GM08714 (cell line): ENCODE measurements around the gene RNF112.

Source experiments
- H3K4me3 ChIP-seq: fragments of 200-500 bp; sonication (Bioruptor generic); 2 replicates; pipeline ENCODE4 v1.5.1; 2014; ENCODE audit warnings: mild to moderate bottlenecking, low read length, inconsistent platforms
- ZNF274 ChIP-seq: IDR thresholded peaks from 2 replicates; pipeline ENCODE4 v1.6.1; 2012; ENCODE audit warnings: mild to moderate bottlenecking, low read depth, low read length

RNF112 gene

DNA sequence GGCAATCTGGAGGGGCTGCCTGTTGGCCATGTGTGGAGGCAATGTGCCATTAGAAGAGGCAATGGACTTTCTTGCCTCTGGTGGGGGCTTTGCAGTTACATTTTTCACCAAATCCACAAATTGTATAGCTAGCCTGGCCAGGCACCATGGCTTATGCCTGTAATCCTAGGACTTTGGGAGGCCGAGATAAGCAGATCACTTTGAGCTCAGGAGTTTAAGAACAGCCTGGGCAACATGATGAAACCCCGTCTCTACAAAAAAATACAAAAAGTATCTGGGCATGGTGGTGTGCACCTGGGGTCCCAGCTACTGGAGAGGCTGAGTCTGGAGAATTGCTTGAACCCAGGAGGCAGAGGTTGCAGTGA is 2.7 kb upstream of the RNF112 start:
- H3K4me3 ChIP-seq, result no peak overlapping the region
- no peak for TF ChIP-seq ZNF274

DNA sequence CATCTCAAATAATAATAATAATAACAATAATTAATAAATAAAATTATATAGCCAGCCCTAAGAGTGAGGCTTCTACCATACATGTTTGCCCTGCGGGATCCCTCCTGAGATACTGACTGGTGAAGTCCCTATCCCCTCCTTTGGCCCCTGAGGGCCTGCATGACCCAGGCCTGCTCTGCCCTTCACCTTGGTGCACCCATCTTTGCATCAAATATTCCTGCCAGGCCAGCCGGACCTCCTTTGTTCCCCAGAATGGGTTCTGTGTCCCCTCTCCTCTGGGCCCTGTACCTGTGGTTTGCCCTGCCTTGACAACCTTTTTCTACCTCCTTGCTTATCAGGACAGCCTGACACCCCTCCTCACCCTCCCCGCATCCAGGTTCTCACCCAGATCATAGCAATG is 2.0 kb upstream of the RNF112 start:
- no peak for TF ChIP-seq ZNF274
- H3K4me3 ChIP-seq, result no peak overlapping the region

DNA sequence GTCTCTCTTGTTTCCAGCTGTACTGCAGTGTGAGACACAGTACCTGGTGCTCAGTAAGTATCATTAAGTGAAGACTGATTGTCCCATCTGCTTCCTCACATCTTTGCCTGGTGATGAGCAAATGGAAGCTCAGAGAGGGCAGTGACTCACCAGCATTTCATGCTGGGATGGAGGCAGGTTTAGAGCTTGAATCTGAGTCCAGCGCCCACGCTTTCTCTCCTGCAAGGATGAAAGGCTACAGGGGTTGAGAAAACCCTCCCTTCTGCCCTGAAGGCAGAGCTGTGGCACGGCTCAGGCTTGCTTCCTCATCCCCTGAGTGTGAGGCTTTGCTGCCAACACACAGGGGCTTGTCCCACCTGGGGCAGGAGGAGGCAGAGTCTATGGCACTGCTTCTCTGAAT is 1.5 kb upstream of the RNF112 start:
- TF ChIP-seq ZNF274, result no peak
- no peak overlapping the region for H3K4me3 ChIP-seq

DNA sequence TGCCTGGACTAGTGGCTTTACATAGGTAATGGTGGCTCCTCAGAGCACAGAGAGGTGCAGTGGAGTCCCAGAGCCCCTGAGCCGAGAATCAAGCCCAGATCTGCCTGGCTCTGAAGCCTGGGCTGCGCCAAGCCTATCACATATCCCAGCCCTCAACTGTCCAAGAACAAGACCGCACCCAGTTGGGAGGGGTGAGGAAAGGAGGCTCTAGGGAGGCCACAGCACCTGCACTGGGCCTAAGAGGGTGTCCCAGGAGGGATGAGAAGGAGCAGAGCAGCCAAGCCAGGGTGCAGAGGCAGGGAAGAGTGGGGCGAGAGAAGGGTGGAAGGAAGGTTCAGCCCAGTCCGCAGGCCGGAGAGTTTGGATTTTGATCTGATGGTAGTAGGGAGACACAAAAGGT is 941 bp upstream of the RNF112 start:
- no peak overlapping the region for H3K4me3 ChIP-seq
- no peak for TF ChIP-seq ZNF274

DNA sequence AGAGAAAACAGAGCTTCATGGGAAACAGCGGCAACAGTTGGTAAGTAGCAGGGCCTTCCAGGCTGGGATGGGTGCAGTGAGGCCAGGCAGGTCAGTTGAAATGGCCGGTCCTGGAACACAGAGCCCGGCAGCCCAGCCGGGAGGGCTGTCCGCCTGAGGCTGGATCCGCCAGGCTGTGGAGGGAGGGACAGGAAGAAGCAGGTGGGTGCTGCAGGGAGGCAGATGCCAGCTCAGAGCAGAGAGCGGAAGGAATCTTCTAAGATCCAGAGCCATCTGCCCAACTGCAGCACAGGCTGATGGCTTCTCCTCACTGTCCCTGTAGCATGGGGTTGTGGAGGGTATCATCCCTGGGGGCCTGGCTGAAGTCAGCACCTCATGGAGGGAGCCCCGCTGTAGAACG is 599 bp downstream of the RNF112 start:
- H3K4me3 ChIP-seq, result no peak overlapping the region
- TF ChIP-seq ZNF274, result no peak

- no peak for TF ChIP-seq ZNF274
- no peak overlapping the region for H3K4me3 ChIP-seq
Measured at GRCh38 chr17:19412510-19412909, 1.5 kb downstream of the RNF112 start.

- no peak for TF ChIP-seq ZNF274
- no peak overlapping the region for H3K4me3 ChIP-seq
Measured at GRCh38 chr17:19412984-19413383, 2.0 kb downstream of the RNF112 start.

DNA sequence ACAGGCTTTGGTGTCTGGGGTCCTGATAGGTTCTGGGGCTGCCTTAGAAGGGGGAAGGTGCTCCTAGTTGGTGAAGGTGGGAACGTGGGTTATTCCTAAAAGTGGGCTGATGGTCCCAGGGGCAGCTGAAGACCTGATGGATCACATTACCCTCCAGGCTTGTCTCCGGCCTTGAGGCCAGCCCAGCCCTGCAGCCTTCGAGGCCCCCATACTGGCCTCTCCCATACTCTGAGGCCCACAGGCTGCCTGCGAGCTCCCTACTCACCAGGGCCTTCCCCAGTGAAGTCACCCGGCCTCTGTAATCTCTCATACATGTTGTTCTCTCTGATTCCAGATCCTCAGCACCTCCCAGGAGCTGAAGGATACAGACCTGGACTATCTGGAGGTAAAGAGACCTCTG is 2.7 kb downstream of the RNF112 start:
- no peak for TF ChIP-seq ZNF274
- no peak overlapping the region for H3K4me3 ChIP-seq

- TF ChIP-seq ZNF274, result no peak
- no peak overlapping the region for H3K4me3 ChIP-seq
Measured at GRCh38 chr17:19414396-19415280, 3.6 kb downstream of the RNF112 start.

DNA sequence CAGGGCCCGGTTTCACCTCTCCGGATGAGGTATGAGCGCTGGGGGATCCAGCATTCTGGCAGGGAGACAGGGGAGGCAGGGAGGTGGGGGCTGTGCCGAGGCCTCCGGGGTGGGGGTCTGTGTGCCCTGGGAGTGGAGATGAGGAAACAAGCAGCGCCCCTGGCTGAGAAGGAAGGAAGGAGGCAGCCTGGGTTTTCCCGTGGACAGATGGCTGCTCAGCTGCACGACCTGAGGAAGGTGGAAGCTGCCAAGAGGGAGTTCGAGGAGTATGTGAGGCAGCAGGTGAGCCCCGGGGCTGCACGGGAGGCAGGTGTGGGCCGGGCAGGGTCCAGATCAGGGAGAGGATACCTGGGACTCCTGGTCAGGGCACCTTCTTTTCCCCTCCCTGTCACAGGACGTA is 4.3 kb downstream of the RNF112 start:
- TF ChIP-seq ZNF274, result no peak
- no peak overlapping the region for H3K4me3 ChIP-seq

DNA sequence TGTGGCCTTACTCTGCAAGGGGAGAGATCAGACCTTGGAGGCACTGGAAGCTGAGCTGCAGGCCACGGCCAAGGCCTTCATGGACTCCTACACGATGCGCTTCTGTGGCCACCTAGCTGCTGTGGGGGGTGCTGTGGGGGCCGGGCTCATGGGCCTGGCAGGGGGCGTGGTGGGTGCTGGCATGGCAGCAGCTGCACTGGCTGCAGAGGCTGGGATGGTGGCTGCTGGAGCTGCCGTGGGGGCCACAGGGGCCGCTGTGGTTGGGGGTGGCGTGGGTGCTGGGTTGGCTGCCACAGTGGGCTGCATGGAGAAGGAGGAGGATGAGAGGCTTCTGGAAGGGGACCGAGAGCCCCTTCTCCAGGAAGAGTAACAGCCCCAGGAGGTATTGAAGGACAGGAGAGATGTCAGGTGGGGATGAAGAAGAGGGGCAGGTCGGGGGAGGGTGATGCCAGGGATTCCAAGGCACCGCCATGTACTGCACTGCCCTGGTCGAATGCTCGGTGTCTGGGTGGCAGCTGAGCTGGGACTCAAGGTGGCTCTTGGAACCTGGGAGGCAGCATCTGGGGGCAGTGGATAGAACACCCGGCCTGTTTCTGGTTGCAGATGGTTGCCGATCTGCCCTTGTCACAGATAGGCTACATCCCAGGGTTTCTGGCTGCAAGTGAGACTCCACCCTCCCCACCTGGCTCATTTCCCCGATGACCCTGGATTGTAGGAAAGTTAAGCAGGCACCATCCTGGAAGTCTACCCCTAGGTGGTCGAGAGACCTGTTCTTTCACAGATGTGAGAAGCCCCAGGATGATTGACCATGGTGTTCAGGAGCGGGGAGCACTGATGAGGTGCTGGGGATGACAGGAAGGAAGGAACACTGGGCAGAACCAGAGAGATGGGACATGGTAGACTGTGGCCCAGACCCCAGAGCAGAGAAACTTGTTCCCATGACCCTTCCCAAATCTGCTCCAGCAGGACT is 5.1 kb downstream of the RNF112 start:
- no peak for TF ChIP-seq ZNF274
- H3K4me3 ChIP-seq, result no peak overlapping the region

DNA sequence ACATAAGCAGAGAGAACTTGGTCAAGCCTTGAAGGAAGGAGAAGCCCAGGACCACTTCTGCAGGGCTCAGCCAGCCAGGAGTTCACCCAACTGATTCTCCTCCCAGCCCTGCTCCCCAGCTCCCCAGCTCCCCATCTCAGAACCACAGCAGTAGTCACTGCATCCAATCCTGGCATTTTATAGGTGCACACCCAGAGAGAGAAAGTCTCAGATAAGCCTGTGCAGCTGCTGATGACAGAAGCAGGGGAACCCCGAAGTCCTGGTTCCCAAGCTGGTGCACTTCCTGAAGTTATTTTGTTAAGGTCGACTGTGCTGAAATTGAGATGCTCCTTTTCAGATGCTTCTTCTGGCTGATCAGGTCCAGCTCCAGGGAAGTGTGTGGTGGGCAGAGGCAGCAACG is 6.6 kb downstream of the RNF112 start:
- TF ChIP-seq ZNF274, result no peak

DNA sequence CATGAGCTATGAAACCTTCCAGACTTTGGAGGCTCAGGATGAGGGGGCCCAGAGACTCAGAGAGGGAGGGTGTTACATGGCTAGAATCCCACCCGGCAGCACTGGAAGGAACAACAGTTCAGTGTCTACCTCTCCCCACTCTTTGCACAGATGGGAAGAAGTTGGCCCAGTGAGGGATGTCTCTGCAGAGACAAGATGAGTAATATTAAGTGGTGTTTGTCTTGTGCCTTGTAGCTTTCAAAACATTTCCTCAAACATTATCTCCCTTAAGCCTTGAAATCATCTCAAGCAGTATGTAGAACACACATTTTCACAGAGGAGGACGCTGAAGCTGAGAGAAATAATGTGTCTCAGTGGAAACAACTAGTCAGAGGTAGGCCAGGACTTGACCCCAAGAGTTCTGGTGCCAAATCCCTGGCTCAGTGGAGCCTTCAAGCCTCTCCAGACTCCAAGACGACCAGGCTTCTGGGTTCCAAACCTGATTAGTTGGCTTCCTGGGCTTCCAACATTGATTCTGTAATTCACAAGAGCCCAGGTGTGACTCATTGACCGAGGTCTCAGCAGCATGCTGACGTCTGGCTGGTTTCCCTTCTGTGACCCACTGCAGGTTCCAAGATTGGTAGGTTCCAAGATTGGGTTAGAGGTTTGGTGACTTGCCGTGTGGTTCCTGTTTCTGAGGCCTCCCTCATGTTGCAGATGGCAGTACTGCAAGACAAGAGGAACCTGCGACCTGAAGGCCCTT is 7.4 kb downstream of the RNF112 start:
- no peak for TF ChIP-seq ZNF274
- H3K4me3 ChIP-seq, result no peak overlapping the region

More for the DNA sequence above, 6.6 kb downstream of the RNF112 start:
- no peak overlapping the region for H3K4me3 ChIP-seq

DNA sequence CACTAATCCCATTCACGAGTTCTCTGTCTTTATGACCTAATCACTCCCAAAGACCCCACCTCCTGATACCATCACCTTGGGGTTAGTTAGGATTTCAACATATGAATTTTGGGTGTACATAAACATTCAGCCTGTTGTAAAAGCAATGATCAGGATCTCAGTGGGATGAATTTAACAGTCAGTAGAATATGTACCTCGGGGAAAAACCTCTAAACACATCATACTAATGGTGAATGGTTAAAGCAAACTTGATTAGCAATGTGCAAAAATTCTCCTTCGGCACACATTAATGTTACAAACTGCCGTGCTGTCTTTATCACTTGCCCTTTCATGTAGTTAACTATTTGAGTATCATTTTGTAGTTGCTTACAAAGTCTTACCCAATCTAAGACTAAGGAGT is 10.2 kb downstream of the RNF112 start:
- H3K4me3 ChIP-seq, result no peak overlapping the region
- TF ChIP-seq ZNF274, result no peak
